ENCODE data around the gene PTPRC. TPM values are rescaled to one million over a fixed set of nuclear protein-coding genes. Genes with fewer than 3 reads are reported as not detected.

PTPRC gene
- total RNA-seq, 3 donors from 2014 or later (not counting 1 experiment from before 2014, with no cell fraction given): 1,142 to 1,334 (median 1,200) TPM

GRCh38 chr1:198713081-198713480 lies 74.2 kb downstream of the PTPRC start:
- no peaks in the 10 kb centered on the region for H3K9me3 Mint-ChIP-seq
- H3K9me3 ChIP-seq (ENCODE audit: control insufficient read depth, insufficient read depth, low read length): no peaks in the 10 kb centered on the region
- TF ChIP-seq CTCF (IDR thresholded peaks at IDR 0.05): no peak
- H3K36me3 ChIP-seq (ENCODE audit: control insufficient read depth, insufficient read depth, low read length): peaks cover 96% of the 10 kb centered on the region
- H3K4me1 Mint-ChIP-seq: peaks cover 34 to 52% of the 10 kb centered on the region in 2 donors
- intact Hi-C loops (cut with micrococcal nuclease): loop anchor here (5.0 kb wide), 1 partner anchor 44 kb away; no protein-coding TSS in a partner anchor
- peak overlapping the region; percentile 82 to 84 for H3K27ac Mint-ChIP-seq
- peaks cover 76% of the 10 kb centered on the region for H3K36me3 Mint-ChIP-seq
- no peak overlapping the region for H3K27ac ChIP-seq (ENCODE audit: low read length)
- no peaks in the 10 kb centered on the region for H3K27me3 Mint-ChIP-seq (ENCODE audit: low read depth in 2 of 2)
- no peak overlapping the region for H3K4me3 ChIP-seq (ENCODE audit: low read length)
- no peaks in the 10 kb centered on the region for H3K4me1 ChIP-seq (ENCODE audit: control insufficient read depth, insufficient read depth, low read length)
- no peak overlapping the region for H3K4me3 Mint-ChIP-seq
- ATAC-seq (no peak), DNase-seq (no peak)
- no peaks in the 10 kb centered on the region for H3K27me3 ChIP-seq (ENCODE audit: control insufficient read depth, insufficient read depth, low read length)

- no peaks in the 10 kb centered on the region for H3K27me3 ChIP-seq (ENCODE audit: control insufficient read depth, insufficient read depth, low read length)
- 86% methylated on average over 2 of the region's 5 CpGs for WGBS (ENCODE audit: insufficient coverage)
- peak overlapping the region; percentile 82 to 84 for H3K27ac Mint-ChIP-seq
- DNase-seq (no peak), ATAC-seq (no peak)
- H3K9me3 ChIP-seq (ENCODE audit: control insufficient read depth, insufficient read depth, low read length): no peaks in the 10 kb centered on the region
- H3K4me3 Mint-ChIP-seq: no peak overlapping the region
- H3K36me3 ChIP-seq (ENCODE audit: control insufficient read depth, insufficient read depth, low read length): peaks cover 97% of the 10 kb centered on the region
- H3K27ac ChIP-seq (ENCODE audit: low read length): no peak overlapping the region
- peaks cover 65% of the 10 kb centered on the region for H3K36me3 Mint-ChIP-seq
- H3K27me3 Mint-ChIP-seq (ENCODE audit: low read depth in 2 of 2): no peaks in the 10 kb centered on the region
- TF ChIP-seq CTCF (IDR thresholded peaks at IDR 0.05): no peak
- no peak overlapping the region for H3K4me3 ChIP-seq (ENCODE audit: low read length)
- no peaks in the 10 kb centered on the region for H3K9me3 Mint-ChIP-seq
- intact Hi-C loops (cut with micrococcal nuclease): loop anchor here (5.0 kb wide), 1 partner anchor 43 kb away; no protein-coding TSS in a partner anchor
- H3K4me1 Mint-ChIP-seq: peaks cover 27 to 42% of the 10 kb centered on the region in 2 donors
- no peaks in the 10 kb centered on the region for H3K4me1 ChIP-seq (ENCODE audit: control insufficient read depth, insufficient read depth, low read length)
Observed at GRCh38 chr1:198714271-198714670, 75.4 kb downstream of the PTPRC start.

- H3K4me1 ChIP-seq (ENCODE audit: control insufficient read depth, insufficient read depth, low read length): no peaks in the 10 kb centered on the region
- H3K4me3 Mint-ChIP-seq: no peak overlapping the region
- H3K27me3 ChIP-seq (ENCODE audit: control insufficient read depth, insufficient read depth, low read length): no peaks in the 10 kb centered on the region
- ATAC-seq (no peak), DNase-seq (peak in 1 of 2 donors; percentile 32)
- H3K27ac Mint-ChIP-seq: peak overlapping the region; percentile 68 to 84
- no peak for TF ChIP-seq CTCF (IDR thresholded peaks at IDR 0.05)
- no peak overlapping the region for H3K27ac ChIP-seq (ENCODE audit: low read length)
- H3K4me1 Mint-ChIP-seq: peaks cover 27 to 39% of the 10 kb centered on the region in 2 donors
- peaks cover 98% of the 10 kb centered on the region for H3K36me3 ChIP-seq (ENCODE audit: control insufficient read depth, insufficient read depth, low read length)
- WGBS (ENCODE audit: insufficient coverage): 81% methylated on average over 4 of the region's 5 CpGs
- no peaks in the 10 kb centered on the region for H3K27me3 Mint-ChIP-seq (ENCODE audit: low read depth in 2 of 2)
- intact Hi-C loops (cut with micrococcal nuclease): no loop called here
- H3K4me3 ChIP-seq (ENCODE audit: low read length): no peak overlapping the region
- H3K36me3 Mint-ChIP-seq: peaks cover 61% of the 10 kb centered on the region
- H3K9me3 Mint-ChIP-seq: no peaks in the 10 kb centered on the region
- no peaks in the 10 kb centered on the region for H3K9me3 ChIP-seq (ENCODE audit: control insufficient read depth, insufficient read depth, low read length)
Observed at GRCh38 chr1:198716051-198716450, 77.2 kb downstream of the PTPRC start.

- Mint-ChIP-seq H3K4me3 (no peak overlapping the region), H3K9me3 (no peaks in the 10 kb centered on the region), H3K4me1 (peaks cover 21 to 34% of the 10 kb centered on the region in 2 donors), H3K27me3 (ENCODE audit: low read depth in 2 of 2) (no peaks in the 10 kb centered on the region), H3K36me3 (peaks cover 47% of the 10 kb centered on the region), H3K27ac (peak overlapping the region; percentile 76 to 79)
- no peak for DNase-seq
- WGBS (ENCODE audit: insufficient coverage): no CpG with 5 or more reads among the region's 1 CpG
- no peaks in the 10 kb centered on the region for H3K4me1 ChIP-seq (ENCODE audit: control insufficient read depth, insufficient read depth, low read length)
- no peak for ATAC-seq
- no peak for TF ChIP-seq CTCF (IDR thresholded peaks at IDR 0.05)
- peaks cover 93% of the 10 kb centered on the region for H3K36me3 ChIP-seq (ENCODE audit: control insufficient read depth, insufficient read depth, low read length)
- H3K9me3 ChIP-seq (ENCODE audit: control insufficient read depth, insufficient read depth, low read length): no peaks in the 10 kb centered on the region
- H3K4me3 ChIP-seq (ENCODE audit: low read length): no peak overlapping the region
- H3K27ac ChIP-seq (ENCODE audit: low read length): no peak overlapping the region
- intact Hi-C loops (cut with micrococcal nuclease): no loop called here
- H3K27me3 ChIP-seq (ENCODE audit: control insufficient read depth, insufficient read depth, low read length): no peaks in the 10 kb centered on the region
Observed at GRCh38 chr1:198717510-198717909, 78.7 kb downstream of the PTPRC start.

Data from natural killer cell (primary cell).